ENCODE results near the gene LAMB1. TPM values are rescaled to one million over a fixed set of nuclear protein-coding genes. Genes with fewer than 3 reads are reported as not detected.

LAMB1 gene
- total RNA-seq, 1 experiment from 2014 or later, result 101 TPM

DNA sequence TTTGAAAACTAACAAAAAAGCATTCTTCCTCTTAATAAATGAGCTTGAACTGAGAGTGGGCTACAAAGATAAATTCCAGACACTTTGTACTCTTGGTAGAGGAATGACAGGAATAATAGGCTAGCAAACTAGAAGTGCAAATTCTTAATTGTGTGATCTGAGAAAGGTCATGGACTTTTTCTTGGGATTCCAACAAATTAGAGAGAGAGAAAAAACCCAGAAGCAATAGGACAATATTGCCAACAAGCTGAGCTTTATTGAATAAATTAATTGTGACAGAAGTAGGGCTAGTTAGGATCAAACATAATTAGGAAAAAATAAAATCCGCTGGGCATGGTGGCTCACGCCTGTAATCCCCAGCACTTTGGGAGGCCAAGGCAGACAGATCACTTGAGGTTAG, 41.4 kb upstream of the LAMB1 start (continued):
- TF ChIP-seq ATF1 (CRISPR knock-in tag; IDR thresholded peaks at IDR 0.05), result no peak
- TF ChIP-seq NR3C1 (CRISPR knock-in tag; conservative IDR thresholded peaks at IDR 0.05; ENCODE audit: low read depth), result no peak
- TF ChIP-seq, protein P1, sequence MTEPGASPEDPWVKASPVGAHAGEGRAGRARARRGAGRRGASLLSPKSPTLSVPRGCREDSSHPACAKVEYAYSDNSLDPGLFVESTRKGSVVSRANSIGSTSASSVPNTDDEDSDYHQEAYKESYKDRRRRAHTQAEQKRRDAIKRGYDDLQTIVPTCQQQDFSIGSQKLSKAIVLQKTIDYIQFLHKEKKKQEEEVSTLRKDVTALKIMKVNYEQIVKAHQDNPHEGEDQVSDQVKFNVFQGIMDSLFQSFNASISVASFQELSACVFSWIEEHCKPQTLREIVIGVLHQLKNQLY (CRISPR knock-in tag; IDR thresholded peaks at IDR 0.05), result no peak
- TF ChIP-seq GRHL2 (CRISPR knock-in tag; IDR thresholded peaks at IDR 0.05; ENCODE audit: insufficient replicate concordance, severe bottlenecking), result no peak
- TF ChIP-seq, protein P2, sequence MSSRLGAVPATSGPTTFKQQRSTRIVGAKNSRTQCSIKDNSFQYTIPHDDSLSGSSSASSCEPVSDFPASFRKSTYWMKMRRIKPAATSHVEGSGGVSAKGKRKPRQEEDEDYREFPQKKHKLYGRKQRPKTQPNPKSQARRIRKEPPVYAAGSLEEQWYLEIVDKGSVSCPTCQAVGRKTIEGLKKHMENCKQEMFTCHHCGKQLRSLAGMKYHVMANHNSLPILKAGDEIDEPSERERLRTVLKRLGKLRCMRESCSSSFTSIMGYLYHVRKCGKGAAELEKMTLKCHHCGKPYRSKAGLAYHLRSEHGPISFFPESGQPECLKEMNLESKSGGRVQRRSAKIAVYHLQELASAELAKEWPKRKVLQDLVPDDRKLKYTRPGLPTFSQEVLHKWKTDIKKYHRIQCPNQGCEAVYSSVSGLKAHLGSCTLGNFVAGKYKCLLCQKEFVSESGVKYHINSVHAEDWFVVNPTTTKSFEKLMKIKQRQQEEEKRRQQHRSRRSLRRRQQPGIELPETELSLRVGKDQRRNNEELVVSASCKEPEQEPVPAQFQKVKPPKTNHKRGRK (CRISPR knock-in tag; IDR thresholded peaks at IDR 0.05; ENCODE audit: borderline replicate concordance), result no peak
- TF ChIP-seq, protein P3, sequence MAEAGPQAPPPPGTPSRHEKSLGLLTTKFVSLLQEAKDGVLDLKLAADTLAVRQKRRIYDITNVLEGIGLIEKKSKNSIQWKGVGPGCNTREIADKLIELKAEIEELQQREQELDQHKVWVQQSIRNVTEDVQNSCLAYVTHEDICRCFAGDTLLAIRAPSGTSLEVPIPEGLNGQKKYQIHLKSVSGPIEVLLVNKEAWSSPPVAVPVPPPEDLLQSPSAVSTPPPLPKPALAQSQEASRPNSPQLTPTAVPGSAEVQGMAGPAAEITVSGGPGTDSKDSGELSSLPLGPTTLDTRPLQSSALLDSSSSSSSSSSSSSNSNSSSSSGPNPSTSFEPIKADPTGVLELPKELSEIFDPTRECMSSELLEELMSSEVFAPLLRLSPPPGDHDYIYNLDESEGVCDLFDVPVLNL (CRISPR knock-in tag; IDR thresholded peaks at IDR 0.05; ENCODE audit: borderline replicate concordance, low read depth), result no peak
- TF ChIP-seq NFATC4 (CRISPR knock-in tag; IDR thresholded peaks at IDR 0.05), result no peak
- TF ChIP-seq, protein P4, sequence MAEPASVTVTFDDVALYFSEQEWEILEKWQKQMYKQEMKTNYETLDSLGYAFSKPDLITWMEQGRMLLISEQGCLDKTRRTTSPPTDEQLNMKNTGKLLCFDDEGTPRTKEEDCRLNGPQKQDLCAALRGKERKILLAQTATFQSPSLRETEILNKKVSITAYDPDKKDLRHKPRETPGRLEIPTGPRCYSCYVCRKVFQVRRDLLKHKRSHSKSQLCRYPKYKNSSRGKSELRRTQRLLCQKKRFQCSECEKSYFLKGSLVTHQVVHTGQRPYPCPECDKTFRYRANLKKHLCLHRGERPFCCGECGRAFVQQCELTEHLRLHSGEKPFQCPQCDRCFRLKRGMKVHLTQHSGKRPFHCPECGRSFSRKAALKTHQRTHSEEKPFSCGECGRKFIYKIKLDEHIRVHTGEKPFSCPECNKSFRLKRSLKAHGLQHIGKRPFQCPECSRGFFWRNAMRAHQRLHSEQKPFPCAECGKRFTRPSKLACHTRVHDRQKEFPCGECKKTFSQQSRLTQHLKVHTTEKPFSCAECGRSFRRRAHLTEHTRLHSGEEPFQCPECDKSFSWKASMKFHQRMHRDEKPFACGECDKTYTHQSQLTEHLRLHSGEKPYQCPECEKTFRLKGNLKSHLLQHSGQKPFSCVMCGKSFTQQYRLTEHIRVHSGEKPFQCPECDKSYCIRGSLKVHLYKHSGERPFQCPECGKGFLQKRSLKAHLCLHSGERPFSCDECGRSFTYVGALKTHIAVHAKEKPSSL (CRISPR knock-in tag; conservative IDR thresholded peaks at IDR 0.05), result no peak
- TF ChIP-seq, protein P5, sequence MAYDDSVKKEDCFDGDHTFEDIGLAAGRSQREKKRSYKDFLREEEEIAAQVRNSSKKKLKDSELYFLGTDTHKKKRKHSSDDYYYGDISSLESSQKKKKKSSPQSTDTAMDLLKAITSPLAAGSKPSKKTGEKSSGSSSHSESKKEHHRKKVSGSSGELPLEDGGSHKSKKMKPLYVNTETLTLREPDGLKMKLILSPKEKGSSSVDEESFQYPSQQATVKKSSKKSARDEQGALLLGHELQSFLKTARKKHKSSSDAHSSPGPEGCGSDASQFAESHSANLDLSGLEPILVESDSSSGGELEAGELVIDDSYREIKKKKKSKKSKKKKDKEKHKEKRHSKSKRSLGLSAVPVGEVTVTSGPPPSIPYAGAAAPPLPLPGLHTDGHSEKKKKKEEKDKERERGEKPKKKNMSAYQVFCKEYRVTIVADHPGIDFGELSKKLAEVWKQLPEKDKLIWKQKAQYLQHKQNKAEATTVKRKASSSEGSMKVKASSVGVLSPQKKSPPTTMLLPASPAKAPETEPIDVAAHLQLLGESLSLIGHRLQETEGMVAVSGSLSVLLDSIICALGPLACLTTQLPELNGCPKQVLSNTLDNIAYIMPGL (CRISPR knock-in tag; IDR thresholded peaks at IDR 0.05), result no peak
- no peak for TF ChIP-seq FOXJ3 (CRISPR knock-in tag; IDR thresholded peaks at IDR 0.05; ENCODE audit: borderline replicate concordance)

DNA sequence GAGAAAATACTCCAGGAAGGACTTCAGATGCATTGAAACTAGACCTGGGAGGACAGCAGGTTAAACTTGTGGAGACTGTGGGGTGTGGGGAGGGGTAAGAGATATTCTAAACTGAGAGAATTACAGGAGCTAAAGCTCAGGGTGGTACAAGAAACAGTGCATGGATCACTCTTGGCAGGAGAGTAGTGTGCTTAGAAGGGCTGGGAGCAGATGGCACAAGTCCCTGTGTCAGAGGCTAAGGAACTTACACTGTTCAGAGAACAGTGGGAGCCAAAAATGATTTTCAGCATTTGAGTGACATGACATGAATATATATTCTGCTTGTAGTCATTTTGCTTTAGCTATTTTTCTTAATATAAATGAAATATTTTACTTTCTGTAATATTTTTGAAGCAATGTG, 36.0 kb upstream of the LAMB1 start:
- TF ChIP-seq, protein P6, sequence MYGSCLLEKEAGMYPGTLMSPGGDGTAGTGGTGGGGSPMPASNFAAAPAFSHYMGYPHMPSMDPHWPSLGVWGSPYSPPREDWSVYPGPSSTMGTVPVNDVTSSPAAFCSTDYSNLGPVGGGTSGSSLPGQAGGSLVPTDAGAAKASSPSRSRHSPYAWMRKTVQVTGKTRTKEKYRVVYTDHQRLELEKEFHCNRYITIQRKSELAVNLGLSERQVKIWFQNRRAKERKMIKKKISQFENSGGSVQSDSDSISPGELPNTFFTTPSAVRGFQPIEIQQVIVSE (CRISPR knock-in tag; IDR thresholded peaks at IDR 0.05; ENCODE audit: borderline replicate concordance), result no peak
- no peak for TF ChIP-seq NR1H2 (CRISPR knock-in tag; IDR thresholded peaks at IDR 0.05)
- TF ChIP-seq, protein P7, sequence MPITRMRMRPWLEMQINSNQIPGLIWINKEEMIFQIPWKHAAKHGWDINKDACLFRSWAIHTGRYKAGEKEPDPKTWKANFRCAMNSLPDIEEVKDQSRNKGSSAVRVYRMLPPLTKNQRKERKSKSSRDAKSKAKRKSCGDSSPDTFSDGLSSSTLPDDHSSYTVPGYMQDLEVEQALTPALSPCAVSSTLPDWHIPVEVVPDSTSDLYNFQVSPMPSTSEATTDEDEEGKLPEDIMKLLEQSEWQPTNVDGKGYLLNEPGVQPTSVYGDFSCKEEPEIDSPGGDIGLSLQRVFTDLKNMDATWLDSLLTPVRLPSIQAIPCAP (CRISPR knock-in tag; IDR thresholded peaks at IDR 0.05), result no peak
- TF ChIP-seq, protein P8, sequence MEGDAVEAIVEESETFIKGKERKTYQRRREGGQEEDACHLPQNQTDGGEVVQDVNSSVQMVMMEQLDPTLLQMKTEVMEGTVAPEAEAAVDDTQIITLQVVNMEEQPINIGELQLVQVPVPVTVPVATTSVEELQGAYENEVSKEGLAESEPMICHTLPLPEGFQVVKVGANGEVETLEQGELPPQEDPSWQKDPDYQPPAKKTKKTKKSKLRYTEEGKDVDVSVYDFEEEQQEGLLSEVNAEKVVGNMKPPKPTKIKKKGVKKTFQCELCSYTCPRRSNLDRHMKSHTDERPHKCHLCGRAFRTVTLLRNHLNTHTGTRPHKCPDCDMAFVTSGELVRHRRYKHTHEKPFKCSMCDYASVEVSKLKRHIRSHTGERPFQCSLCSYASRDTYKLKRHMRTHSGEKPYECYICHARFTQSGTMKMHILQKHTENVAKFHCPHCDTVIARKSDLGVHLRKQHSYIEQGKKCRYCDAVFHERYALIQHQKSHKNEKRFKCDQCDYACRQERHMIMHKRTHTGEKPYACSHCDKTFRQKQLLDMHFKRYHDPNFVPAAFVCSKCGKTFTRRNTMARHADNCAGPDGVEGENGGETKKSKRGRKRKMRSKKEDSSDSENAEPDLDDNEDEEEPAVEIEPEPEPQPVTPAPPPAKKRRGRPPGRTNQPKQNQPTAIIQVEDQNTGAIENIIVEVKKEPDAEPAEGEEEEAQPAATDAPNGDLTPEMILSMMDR (IDR thresholded peaks at IDR 0.05), result no peak
- TF ChIP-seq, protein P3 (CRISPR knock-in tag; IDR thresholded peaks at IDR 0.05; ENCODE audit: borderline replicate concordance, low read depth), result no peak
- ChIA-PET POLR2A (interaction anchor here (0.7 kb wide), 1 partner anchor 77 kb away, joined by 4 read pairs; no protein-coding TSS in a partner anchor), CTCF (interaction anchor here (1.1 kb wide), 1 partner anchor 23 kb away, joined by 3 read pairs; no protein-coding TSS in a partner anchor)
- H3K27ac Mint-ChIP-seq, result no peak overlapping the region
- DNase-seq (ENCODE audit: low spot score) (no peak), ATAC-seq (no peak)
- H3K4me1 Mint-ChIP-seq, result peaks cover 11% of the 10 kb centered on the region
- no peaks in the 10 kb centered on the region for H3K9me3 Mint-ChIP-seq
- no peaks in the 10 kb centered on the region for H3K36me3 Mint-ChIP-seq
- no peaks in the 10 kb centered on the region; the same call in 1 of the 2 replicates for H3K27me3 Mint-ChIP-seq (ENCODE audit: low read depth)
- no peak overlapping the region for H3K4me3 Mint-ChIP-seq
